Measurements from ENCODE around the gene ARSG. TPM values are rescaled to one million over a fixed set of nuclear protein-coding genes. Genes with fewer than 3 reads are reported as not detected.
"Not testable (repeated sequence)": the region's sequence is repeated elsewhere in the genome, so short reads cannot be mapped to it uniquely, and the experiment has no call there.

The ARSG gene
- total RNA-seq, 1 donor from 2014 or later: 3.4 TPM

GRCh38 chr17:68273722-68274121 lies 17.6 kb upstream of the ARSG start:
- ATAC-seq: no peak

GRCh38 chr17:68276339-68276738 lies 15.0 kb upstream of the ARSG start:
- DNase-seq (ENCODE audit: low spot score); ATAC-seq: not testable (repeated sequence)

More at GRCh38 chr17:68273722-68274121, 17.6 kb upstream of the ARSG start:
- DNase-seq (ENCODE audit: low spot score): peak; percentile 33

DNA sequence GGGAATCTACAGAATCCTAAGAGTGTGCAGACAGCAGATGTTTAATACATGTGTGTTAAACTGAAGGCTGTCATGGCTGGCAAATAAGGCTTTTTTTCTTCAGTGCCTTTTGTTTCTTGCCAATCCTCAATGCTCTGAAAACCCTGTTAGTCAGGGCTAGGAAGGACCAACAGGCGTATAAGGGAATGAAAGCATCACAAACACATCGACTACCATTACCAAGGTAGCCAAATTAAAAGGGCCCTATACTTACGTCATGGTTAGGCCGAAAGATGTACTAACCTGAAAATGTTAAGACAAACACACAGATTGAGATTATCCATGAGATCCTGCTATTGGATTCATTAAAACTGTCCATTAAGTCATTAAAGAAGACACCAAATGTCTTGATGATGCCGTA lies 13.5 kb upstream of the ARSG start:
- ATAC-seq: no peak
- DNase-seq (ENCODE audit: low spot score): no peak

DNA sequence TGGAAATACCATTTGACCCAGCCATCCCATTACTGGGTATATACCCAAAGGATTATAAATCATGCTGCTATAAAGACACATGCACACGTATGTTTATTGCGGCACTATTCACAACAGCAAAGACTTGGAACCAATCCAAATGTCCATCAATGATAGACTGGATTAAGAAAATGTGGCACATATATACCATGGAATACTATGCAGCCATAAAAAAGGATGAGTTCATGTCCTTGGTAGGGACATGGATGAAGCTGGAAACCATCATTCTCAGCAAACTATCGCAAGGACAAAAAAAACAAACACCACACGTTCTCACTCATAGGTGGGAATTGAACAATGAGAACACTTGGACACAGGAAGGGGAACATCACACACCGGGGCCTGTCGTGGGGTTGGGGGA lies 9.3 kb upstream of the ARSG start:
- DNase-seq (ENCODE audit: low spot score); ATAC-seq: not testable (repeated sequence)

DNA sequence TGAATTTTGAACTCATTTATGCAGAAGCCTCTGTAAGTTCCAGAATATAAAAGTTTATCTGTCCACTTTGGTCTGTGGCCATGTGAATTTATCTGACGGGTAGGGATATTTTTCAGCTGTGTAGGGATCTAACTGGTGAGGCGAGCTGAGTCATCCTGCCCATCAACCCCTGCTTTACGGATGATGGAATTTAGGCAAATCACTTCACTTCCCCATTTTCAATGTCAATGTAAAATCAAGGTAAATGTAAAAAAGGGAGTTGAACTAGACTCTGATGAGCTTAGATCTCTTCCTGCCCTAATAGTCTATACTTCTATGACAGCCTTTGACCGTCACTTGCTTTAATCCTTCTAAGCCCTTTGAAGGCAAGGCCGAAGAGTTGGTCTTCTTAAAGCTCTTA lies 2.9 kb upstream of the ARSG start:
- DNase-seq (ENCODE audit: low spot score): no peak

GRCh38 chr17:68288804-68289203 lies 2.5 kb upstream of the ARSG start:
- ATAC-seq: no peak
- no peak for DNase-seq (ENCODE audit: low spot score)

More for the DNA sequence above, 2.9 kb upstream of the ARSG start:
- ATAC-seq: no peak

DNA sequence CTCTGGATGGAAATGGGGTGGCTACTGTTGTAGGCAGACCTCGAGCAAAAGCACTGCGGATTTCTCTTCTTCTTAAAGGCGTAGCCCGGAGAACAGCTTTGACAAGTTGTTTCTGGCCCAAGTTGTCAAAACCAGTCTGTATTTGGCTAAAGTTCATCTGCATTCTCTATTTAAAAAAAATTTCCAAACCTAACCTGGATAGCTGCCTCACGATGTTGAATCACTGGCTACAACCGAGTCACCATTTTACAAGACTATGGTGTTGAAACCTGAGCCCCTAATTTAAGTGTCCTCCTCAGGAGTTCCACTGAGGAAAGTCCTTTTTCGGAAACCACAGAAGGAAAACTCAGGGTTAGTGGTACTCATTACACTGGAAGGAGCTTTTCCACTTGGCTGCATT lies 1.8 kb upstream of the ARSG start:
- DNase-seq (ENCODE audit: low spot score) (no peak), ATAC-seq (no peak)

DNA sequence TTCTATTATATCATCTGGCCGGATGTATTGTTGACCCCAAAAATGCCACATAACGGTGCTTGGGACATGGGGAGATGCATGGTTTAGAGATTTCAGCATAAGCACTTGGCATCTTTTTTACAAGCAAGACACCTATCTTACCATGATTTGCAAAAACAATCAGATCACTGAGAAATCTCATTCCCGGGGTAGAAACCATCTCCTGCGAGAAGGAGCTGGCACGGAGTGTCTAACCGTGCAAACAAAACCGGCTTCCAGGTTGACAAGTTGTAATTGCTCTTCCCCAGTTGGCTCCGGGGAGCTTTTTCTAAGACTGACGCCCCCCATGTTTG lies 1.4 kb upstream of the ARSG start:
- ATAC-seq (no peak), DNase-seq (ENCODE audit: low spot score) (no peak)

- DNase-seq (ENCODE audit: low spot score) (no peak), ATAC-seq (peak; percentile 22)
Measured at GRCh38 chr17:68290268-68290954, 884 bp upstream of the ARSG start.

DNA sequence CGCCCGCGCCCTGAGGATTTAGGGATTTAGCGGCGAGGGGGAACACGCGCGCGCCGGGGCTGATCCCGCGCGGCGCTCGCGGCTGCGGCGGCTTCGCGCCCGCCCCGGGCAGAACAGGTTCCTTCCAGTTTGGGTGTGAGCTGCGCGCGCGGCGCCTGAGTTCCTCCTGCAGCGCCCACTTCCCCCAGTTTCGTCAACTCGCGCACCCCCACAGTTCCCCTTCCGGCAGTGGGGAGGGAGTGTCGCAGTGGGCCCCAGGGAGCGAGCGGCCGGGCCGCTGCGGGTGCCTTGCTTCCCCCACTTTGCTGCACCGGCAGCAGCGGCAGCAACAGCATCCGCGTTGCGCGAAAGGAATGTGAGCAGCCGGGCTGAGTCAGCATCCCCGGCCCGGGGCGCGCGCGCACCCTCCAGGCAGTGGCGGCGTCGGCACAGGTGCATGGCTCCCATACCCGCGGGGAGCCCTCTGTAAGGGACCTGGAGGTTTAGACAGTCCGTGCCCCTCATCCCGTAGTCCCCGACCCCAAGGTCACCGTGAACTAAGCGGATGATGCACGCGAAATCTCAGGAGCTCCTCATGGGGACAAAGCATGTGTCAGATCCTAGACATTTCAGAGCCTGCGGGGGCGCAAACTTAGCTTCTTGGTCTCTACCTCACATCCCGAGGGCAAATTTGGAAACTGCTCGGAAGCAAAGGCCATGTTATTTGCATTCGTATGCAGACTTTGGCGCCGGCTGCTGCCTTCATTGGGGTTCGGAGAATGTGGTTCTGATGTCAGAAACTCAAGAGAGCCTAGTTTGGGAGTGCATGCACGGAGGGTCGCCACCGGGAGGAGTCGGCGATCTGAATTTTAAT lies 767 bp downstream of the ARSG start:
- DNase-seq (ENCODE audit: low spot score) (peak; percentile 73), ATAC-seq (peak; percentile 70)

GRCh38 chr17:68292689-68293040 lies 1.4 kb downstream of the ARSG start:
- ATAC-seq (no peak), DNase-seq (ENCODE audit: low spot score) (no peak)

GRCh38 chr17:68293490-68294195 lies 2.3 kb downstream of the ARSG start:
- ATAC-seq (no peak), DNase-seq (ENCODE audit: low spot score) (no peak)

GRCh38 chr17:68294196-68294555 lies 2.9 kb downstream of the ARSG start:
- ATAC-seq (no peak), DNase-seq (ENCODE audit: low spot score) (no peak)

DNA sequence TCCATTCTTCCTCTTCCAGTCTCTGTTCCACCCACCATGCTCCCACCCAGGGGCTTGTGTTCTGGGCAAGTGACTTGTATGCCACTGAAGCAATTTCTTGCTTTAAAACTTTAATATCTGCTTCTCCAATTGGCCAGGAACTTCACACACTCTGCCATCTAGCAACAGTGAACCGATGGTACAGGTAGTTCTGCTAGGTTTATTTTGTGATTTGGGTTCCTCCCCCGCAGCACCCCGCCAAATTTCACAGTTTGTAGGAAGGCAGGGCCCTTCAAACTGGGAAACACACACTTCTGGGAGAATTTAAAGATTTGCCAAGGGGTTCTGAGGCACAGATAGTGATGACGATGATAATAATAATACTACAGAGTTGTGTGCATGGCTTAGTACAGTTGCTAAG lies 3.3 kb downstream of the ARSG start:
- no peak for ATAC-seq
- DNase-seq (ENCODE audit: low spot score): no peak

GRCh38 chr17:68295086-68295485 lies 3.8 kb downstream of the ARSG start:
- ATAC-seq (no peak), DNase-seq (ENCODE audit: low spot score) (no peak)

DNA sequence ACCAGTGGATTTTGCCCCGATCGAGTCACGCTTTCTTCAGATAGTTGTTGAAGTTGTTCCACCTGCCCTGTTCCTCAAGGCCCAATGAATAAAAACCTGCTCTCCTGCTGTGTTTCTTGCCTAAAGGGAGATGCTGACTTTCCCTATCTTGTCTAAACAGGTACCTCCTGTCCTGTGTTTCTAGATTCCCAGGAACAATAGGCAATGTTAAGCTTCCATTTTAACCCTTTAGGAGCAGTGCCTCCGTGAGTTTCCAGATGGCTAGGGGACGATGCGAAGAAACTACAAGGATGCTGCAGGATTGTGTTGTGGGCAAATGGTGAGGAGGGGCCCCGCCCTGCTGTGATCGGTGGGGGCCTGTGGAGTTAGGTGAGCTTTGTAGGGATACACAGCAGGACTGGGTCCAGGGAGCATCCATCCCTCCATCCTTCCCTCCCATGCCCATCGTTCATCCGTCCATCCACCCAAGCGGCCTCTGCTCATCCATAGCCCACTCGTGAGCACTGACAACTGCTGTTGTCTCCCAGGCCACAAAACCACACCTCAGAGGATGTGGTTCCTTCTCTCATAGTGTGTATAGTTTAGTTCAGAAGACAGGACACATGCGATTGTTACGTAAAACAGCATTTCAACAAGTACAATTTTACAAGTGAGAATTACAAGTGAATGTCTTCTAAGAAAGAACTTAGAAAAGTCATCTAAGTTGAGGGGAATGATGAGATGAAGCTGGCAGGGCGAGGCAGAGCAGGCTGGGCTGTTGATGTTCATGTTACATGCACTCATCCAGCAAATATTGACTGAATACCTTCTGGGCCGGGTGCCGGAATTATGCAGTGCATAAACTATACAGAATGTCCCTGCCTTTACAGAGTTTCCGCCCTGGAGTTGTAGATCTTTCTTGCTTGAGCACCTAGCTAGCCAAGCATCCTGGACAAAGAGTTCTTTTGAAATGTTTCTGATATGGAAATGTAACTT lies 5.2 kb downstream of the ARSG start:
- ATAC-seq: no peak
- DNase-seq (ENCODE audit: low spot score): no peak

DNA sequence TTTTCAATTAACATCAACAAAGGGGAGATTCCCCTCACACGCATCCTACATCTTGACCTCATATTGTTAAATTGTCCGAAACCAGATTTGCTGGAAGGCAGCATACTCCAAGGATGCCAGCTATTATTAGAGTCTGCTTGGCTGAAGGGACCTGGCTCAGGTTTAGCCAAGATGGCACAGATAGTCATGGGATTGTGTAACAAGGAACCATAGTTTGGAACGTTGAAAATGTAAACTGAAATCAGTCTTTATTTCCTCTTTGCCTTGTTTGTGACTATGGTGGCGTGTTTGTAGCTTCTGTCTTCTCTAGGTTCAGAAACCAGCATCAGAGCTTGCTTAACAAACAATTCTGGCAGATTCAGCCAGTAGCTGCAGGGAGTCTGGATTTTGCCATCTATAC lies 5.9 kb downstream of the ARSG start:
- no peak for DNase-seq (ENCODE audit: low spot score)
- ATAC-seq: peak; percentile 26

DNA sequence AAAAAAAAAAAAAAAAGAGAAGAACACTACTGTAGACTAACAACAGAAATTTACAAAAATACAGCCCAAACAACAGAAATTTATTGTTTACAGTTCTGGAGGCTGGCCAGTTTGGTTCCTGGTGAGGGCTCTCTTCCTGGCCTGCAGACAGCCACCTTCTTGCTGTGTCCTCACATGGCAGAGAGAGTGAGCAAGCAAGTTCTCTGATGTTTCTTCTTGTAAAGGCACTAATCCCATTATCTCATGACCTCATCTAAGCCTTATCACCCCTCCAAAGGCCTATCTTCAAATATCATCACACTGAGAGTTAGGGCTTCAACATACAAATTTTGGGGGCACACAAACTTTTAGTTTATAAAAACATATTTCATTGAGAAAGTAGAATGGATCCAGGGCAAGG lies 7.3 kb downstream of the ARSG start:
- DNase-seq (ENCODE audit: low spot score) (no peak), ATAC-seq (no peak)

DNA sequence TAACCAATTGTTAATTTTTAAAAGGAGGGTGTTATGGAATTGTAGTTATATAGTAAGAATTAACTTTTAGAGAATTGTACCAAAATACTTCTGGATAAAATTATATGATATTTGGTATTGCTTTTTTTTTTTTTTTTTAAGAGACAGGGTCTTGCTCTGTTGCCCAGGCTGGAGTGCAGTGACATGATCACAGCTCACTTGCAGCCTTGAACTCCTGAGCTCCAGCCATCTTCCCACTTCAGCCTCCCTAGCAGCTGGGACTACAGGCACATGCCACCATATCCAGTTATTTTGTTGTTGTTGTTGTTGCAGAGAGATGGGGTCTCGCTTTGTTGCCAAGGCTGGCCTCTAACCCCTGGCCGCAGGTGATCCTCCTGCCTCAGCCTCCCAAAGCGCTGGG lies 8.5 kb downstream of the ARSG start:
- DNase-seq (ENCODE audit: low spot score) (no peak), ATAC-seq (no peak)

DNA sequence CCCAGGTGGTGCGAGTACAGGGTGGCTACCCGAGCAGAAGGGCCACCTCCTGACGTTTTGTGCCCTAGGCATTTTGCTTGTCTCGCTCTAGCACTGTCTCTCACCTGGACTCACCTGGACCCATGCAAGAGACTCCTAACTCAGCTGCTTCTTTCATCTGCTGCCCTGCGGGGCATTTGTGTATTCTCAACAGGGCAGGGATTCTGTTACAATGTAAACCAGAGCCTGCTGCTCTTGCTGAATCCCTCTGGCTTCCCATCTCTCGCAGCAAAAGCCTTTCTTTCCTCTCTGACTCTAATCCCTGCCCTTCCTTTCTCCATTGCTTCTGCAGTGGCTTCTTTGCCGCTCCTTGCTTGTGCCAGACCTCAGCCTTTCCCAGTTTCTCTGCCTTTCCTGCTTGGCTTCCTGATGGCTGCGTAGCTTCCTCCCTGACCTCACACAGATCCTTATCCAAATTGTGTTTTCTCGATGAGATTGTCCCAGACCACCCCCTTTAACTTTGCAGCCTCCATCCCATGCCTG lies 10.2 kb downstream of the ARSG start:
- ATAC-seq (no peak), DNase-seq (ENCODE audit: low spot score) (no peak)
